Measurements from ENCODE around the gene MAP4K4.

Gene MAP4K4

GRCh38 chr2:101788995-101789970 lies 91.8 kb downstream of the MAP4K4 start:
- Mint-ChIP-seq H3K9me3 (ENCODE audit: low read depth) (no peaks in the 10 kb centered on the region), H3K4me1 (ENCODE audit: low read depth) (peaks cover 75% of the 10 kb centered on the region), H3K27me3 (no peaks in the 10 kb centered on the region), H3K27ac (peak overlapping the region; percentile 36), H3K36me3 (peaks cover 13% of the 10 kb centered on the region), H3K4me3 (peak overlapping the region; percentile 6)

- no peaks in the 10 kb centered on the region for H3K27me3 Mint-ChIP-seq
- peaks cover 74% of the 10 kb centered on the region for H3K4me1 Mint-ChIP-seq (ENCODE audit: low read depth)
- no peak overlapping the region for H3K4me3 Mint-ChIP-seq
- no peaks in the 10 kb centered on the region for H3K9me3 Mint-ChIP-seq (ENCODE audit: low read depth)
- peaks cover 13% of the 10 kb centered on the region for H3K36me3 Mint-ChIP-seq
- H3K27ac Mint-ChIP-seq: no peak overlapping the region
These were observed 92.9 kb downstream of the MAP4K4 start for GRCh38 chr2:101790416-101790815.

- Mint-ChIP-seq H3K4me1 (ENCODE audit: low read depth) (peaks cover 77% of the 10 kb centered on the region), H3K27ac (peak overlapping the region; percentile 1), H3K9me3 (ENCODE audit: low read depth) (no peaks in the 10 kb centered on the region), H3K36me3 (peaks cover 13% of the 10 kb centered on the region), H3K27me3 (no peaks in the 10 kb centered on the region), H3K4me3 (no peak overlapping the region)
These were observed 93.3 kb downstream of the MAP4K4 start for GRCh38 chr2:101790857-101791256.

- Mint-ChIP-seq H3K4me3 (no peak overlapping the region), H3K27me3 (no peaks in the 10 kb centered on the region), H3K27ac (no peak overlapping the region), H3K9me3 (ENCODE audit: low read depth) (no peaks in the 10 kb centered on the region), H3K4me1 (ENCODE audit: low read depth) (peaks cover 77% of the 10 kb centered on the region), H3K36me3 (peaks cover 13% of the 10 kb centered on the region)
These were observed 94.7 kb downstream of the MAP4K4 start for GRCh38 chr2:101792208-101792607.

- Mint-ChIP-seq H3K36me3 (peaks cover 13% of the 10 kb centered on the region), H3K9me3 (ENCODE audit: low read depth) (no peaks in the 10 kb centered on the region)
These were observed 95.9 kb downstream of the MAP4K4 start for GRCh38 chr2:101793277-101793969.

GRCh38 chr2:101794141-101794540 lies 96.6 kb downstream of the MAP4K4 start:
- Mint-ChIP-seq H3K27me3 (no peaks in the 10 kb centered on the region), H3K4me3 (no peak overlapping the region), H3K27ac (peak overlapping the region; percentile 46), H3K9me3 (ENCODE audit: low read depth) (no peaks in the 10 kb centered on the region), H3K36me3 (peaks cover 13% of the 10 kb centered on the region), H3K4me1 (ENCODE audit: low read depth) (peaks cover 64% of the 10 kb centered on the region)

More at GRCh38 chr2:101793277-101793969, 95.9 kb downstream of the MAP4K4 start:
- no peaks in the 10 kb centered on the region for H3K27me3 Mint-ChIP-seq
- H3K4me3 Mint-ChIP-seq: no peak overlapping the region
- H3K27ac Mint-ChIP-seq: peak overlapping the region; percentile 25
- peaks cover 68% of the 10 kb centered on the region for H3K4me1 Mint-ChIP-seq (ENCODE audit: low read depth)

- Mint-ChIP-seq H3K36me3 (peaks cover 13% of the 10 kb centered on the region), H3K27ac (no peak overlapping the region), H3K27me3 (no peaks in the 10 kb centered on the region), H3K9me3 (ENCODE audit: low read depth) (no peaks in the 10 kb centered on the region), H3K4me1 (ENCODE audit: low read depth) (peaks cover 64% of the 10 kb centered on the region), H3K4me3 (no peak overlapping the region)
These were observed 97.5 kb downstream of the MAP4K4 start for GRCh38 chr2:101795033-101795432.

GRCh38 chr2:101796825-101797600 lies 99.5 kb downstream of the MAP4K4 start:
- peaks cover 64% of the 10 kb centered on the region for H3K4me1 Mint-ChIP-seq (ENCODE audit: low read depth)
- H3K9me3 Mint-ChIP-seq (ENCODE audit: low read depth): no peaks in the 10 kb centered on the region

GRCh38 chr2:101801496-101801895 lies 104.0 kb downstream of the MAP4K4 start:
- H3K9me3 Mint-ChIP-seq (ENCODE audit: low read depth): no peaks in the 10 kb centered on the region
- peaks cover 5% of the 10 kb centered on the region for H3K36me3 Mint-ChIP-seq
- peak overlapping the region; percentile 74 for H3K27ac Mint-ChIP-seq
- H3K27me3 Mint-ChIP-seq: no peaks in the 10 kb centered on the region
- peaks cover 72% of the 10 kb centered on the region for H3K4me1 Mint-ChIP-seq (ENCODE audit: low read depth)
- H3K4me3 Mint-ChIP-seq: no peak overlapping the region

More at GRCh38 chr2:101796825-101797600, 99.5 kb downstream of the MAP4K4 start:
- no peak overlapping the region for H3K4me3 Mint-ChIP-seq
- H3K27me3 Mint-ChIP-seq: no peaks in the 10 kb centered on the region
- no peak overlapping the region for H3K27ac Mint-ChIP-seq
- H3K36me3 Mint-ChIP-seq: peaks cover 5% of the 10 kb centered on the region

- peaks cover 5% of the 10 kb centered on the region for H3K36me3 Mint-ChIP-seq
- H3K4me1 Mint-ChIP-seq (ENCODE audit: low read depth): peaks cover 70% of the 10 kb centered on the region
- no peaks in the 10 kb centered on the region for H3K27me3 Mint-ChIP-seq
- no peak overlapping the region for H3K4me3 Mint-ChIP-seq
- H3K27ac Mint-ChIP-seq: peak overlapping the region; percentile 11
- H3K9me3 Mint-ChIP-seq (ENCODE audit: low read depth): no peaks in the 10 kb centered on the region
These were observed 104.8 kb downstream of the MAP4K4 start for GRCh38 chr2:101802329-101802728.

- Mint-ChIP-seq H3K27ac (no peak overlapping the region), H3K36me3 (peaks cover 5% of the 10 kb centered on the region), H3K9me3 (ENCODE audit: low read depth) (no peaks in the 10 kb centered on the region), H3K4me3 (no peak overlapping the region), H3K4me1 (ENCODE audit: low read depth) (peaks cover 75% of the 10 kb centered on the region), H3K27me3 (no peaks in the 10 kb centered on the region)
These were observed 105.6 kb downstream of the MAP4K4 start for GRCh38 chr2:101803128-101803527.

GRCh38 chr2:101803945-101804696 lies 106.6 kb downstream of the MAP4K4 start:
- peaks cover 77% of the 10 kb centered on the region for H3K4me1 Mint-ChIP-seq (ENCODE audit: low read depth)
- peak overlapping the region; percentile 50 for H3K27ac Mint-ChIP-seq
- no peaks in the 10 kb centered on the region for H3K27me3 Mint-ChIP-seq
- no peak overlapping the region for H3K4me3 Mint-ChIP-seq
- peaks cover 5% of the 10 kb centered on the region for H3K36me3 Mint-ChIP-seq
- H3K9me3 Mint-ChIP-seq (ENCODE audit: low read depth): no peaks in the 10 kb centered on the region

- Mint-ChIP-seq H3K27ac (peak overlapping the region; percentile 80), H3K4me1 (ENCODE audit: low read depth) (peaks cover 80% of the 10 kb centered on the region)
These were observed 107.9 kb downstream of the MAP4K4 start for GRCh38 chr2:101805152-101806088.

More at GRCh38 chr2:101805152-101806088, 107.9 kb downstream of the MAP4K4 start:
- Mint-ChIP-seq H3K27me3 (no peaks in the 10 kb centered on the region), H3K36me3 (peaks cover 3% of the 10 kb centered on the region), H3K9me3 (ENCODE audit: low read depth) (no peaks in the 10 kb centered on the region), H3K4me3 (peak overlapping the region; percentile 40)
